GM21529 (cell line): ENCODE data around the gene ZMYM1.
"Not testable (repeated sequence)": the region's sequence is repeated elsewhere in the genome, so short reads cannot be mapped to it uniquely, and the experiment has no call there.

Experiments used
- ATAC-seq: cut with Tn5 transposase; IDR thresholded peaks from one replicate; pipeline ENCODE4 v1.9.1; 2021; ENCODE audit not compliant: unreplicated experiment

The ZMYM1 gene

DNA sequence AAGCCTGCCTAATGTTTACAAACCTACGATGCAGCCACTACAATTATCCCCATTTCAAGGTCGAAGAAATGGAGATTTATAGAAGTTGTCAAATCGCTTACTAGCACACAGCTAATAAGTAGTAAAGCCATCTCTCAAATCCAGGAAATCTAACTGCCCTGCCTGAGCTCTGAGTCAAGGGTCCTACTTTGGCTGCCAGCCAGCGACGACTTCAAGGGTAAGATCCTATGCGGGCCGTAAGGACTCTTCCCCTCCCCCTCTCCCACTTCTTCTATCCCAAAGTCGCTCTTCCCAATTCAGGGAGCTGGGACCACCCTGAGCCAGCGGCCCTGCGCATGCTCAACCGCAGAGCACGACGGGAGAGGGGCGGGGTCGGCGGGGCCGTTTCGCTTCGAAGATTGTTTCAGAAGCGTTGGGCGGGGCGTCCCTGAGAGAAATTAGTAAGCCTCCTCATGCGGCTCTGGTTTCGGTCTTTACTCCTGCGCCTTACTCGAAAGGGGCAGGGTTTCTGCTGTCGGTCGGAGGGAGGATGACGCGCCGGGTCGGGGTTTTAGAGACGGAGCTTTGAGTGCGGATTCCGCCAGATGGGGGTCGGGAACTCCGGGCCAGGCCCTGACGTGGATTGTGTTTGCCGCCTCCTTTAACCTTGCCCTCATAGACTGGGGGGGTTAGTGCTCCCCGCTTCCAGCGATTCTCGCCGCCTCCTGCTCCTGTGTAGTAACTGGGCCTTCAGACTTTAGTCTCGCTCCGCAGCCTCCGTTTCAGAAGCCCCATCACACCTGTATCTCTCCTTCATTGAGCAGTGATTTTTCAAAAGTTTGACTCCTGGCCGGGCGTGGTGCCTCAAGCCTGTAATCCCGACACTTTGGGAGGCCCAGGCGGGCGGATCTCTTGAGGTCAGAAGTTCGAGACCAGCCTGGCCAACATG, at the start of gene ZMYM1:
Gene ZMYM1 (plus strand): TSS at position 383 of the 928 bp plus-strand sequence. CDS start 14,603 bp downstream, outside the sequence.
- ATAC-seq = peak; percentile 93

- no peak for ATAC-seq
These were observed 49.4 kb upstream of the ZMYM1 start for GRCh38 chr1:35029761-35030160.

GRCh38 chr1:35030338-35030737, 48.8 kb upstream of the ZMYM1 start:
- ATAC-seq = no peak

GRCh38 chr1:35030756-35031446, 48.3 kb upstream of the ZMYM1 start:
- ATAC-seq = no peak

DNA sequence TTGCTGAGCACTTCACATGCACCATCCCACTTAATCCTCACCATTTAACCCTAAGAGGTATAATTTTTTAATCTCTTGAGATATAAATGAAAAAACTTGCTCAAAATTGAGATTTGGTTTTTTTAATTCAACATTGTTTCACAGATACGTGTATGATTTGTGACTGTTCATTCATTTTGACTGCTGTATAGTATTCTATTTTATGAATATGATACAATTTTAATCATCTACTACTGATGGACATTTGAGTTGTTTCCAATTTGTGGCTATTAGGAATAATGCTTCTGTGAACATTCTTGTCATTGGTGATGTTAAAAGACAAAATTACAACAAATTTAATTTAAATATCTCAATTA, 46.8 kb upstream of the ZMYM1 start:
- no peak for ATAC-seq

GRCh38 chr1:35033346-35033745, 45.8 kb upstream of the ZMYM1 start:
- no peak for ATAC-seq

- ATAC-seq = no peak
These were observed 42.6 kb upstream of the ZMYM1 start for GRCh38 chr1:35036621-35037020.

GRCh38 chr1:35037206-35037605, 42.0 kb upstream of the ZMYM1 start:
- no peak for ATAC-seq

DNA sequence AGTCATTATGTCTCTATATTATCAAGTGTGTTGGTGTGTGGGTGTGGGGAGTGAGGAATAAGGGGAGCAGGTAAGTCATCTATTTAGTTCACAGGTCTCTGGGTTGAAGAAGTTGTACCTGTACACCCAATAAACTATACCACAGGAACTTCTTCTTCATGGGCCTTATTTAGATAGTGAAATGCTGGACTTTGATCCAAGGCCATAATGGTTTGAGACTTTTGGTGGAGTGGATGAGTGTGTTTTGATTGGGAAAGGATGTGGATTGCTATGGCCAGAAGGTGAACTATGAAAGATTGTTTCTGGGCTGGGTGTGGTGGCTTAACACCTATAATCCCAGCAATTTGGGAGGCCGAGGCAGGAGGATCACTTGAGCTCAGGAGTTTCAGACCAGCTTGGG, 40.5 kb upstream of the ZMYM1 start:
- no peak for ATAC-seq

DNA sequence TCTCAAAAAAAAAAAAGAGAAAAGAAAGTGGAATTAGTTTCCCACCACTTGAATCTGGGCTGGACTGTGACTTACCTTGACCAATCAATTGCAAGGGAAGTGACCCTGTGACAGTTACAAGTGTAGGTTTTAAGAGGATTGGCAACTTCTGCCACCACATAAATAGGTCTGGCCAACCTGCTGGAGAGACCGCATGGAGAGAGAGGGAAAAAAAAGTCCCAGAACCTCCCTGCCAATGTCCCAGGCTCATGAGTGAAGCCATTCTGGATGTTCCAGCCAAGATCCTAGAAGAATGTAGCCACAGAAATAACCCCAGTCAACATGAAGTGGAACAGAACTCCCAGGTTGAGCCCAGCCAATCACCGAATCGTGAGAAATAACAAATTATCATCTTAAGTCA, 35.7 kb upstream of the ZMYM1 start:
- no peak for ATAC-seq

- ATAC-seq = no peak
These were observed 34.8 kb upstream of the ZMYM1 start for GRCh38 chr1:35044431-35044830.

DNA sequence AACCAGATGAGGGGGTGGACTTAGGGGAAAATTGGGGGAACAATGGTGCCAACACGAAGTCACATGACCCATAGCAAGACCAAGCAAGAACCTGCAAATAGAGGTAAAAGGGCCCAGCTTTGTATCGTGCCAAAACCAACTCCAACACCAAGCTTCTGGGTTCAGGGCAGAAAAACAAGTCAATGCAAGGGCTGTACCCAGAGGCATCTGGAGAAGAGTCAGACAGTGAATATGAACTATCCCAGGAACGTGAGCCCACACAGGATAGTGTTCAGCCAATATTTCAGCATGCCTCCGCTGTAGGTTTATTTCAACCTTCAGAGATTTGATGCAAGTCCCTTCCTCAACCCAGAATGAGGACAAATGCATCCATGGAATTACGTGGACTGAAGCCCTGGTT, 32.5 kb upstream of the ZMYM1 start:
- no peak for ATAC-seq

DNA sequence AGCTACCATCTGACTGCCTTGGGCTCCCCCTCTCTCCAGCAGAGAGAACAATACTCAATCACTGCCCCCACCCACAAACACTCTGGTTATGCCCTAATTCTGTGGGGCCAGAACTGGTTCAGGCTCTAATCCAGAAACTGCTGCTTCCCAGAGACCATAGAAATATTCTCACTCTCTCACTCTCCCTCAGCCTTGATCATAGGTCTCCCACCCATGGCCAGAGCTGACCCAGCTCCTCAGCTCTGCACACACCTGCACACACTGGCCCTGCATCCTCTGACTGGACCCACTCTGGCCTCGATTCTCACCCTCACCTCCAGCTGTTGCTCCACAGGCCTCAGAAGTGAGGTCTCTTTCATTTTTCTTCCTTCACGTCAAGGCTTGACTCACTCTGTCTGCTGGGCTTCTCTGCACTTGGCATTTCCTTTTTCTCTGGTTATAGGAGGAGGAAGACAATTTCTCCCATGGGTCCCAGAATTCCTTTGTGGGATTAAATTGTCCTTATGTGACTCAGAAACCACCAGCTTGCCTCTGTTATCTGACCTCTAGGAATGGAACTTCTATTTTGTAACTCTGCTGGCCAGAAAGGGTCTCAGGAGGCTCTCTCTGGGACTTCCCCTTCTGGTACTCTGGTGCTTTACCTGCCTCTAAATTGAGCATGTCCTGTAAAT, 31.9 kb upstream of the ZMYM1 start:
- no peak for ATAC-seq

- ATAC-seq = no peak
These were observed 30.1 kb upstream of the ZMYM1 start for GRCh38 chr1:35049116-35049515.

- no peak for ATAC-seq
These were observed 25.8 kb upstream of the ZMYM1 start for GRCh38 chr1:35053433-35053832.

GRCh38 chr1:35054282-35054681, 24.9 kb upstream of the ZMYM1 start:
- not testable (repeated sequence) for ATAC-seq

- ATAC-seq = not testable (repeated sequence)
These were observed 20.9 kb upstream of the ZMYM1 start for GRCh38 chr1:35058321-35058720.

- no peak for ATAC-seq
These were observed 20.2 kb upstream of the ZMYM1 start for GRCh38 chr1:35058988-35059387.

DNA sequence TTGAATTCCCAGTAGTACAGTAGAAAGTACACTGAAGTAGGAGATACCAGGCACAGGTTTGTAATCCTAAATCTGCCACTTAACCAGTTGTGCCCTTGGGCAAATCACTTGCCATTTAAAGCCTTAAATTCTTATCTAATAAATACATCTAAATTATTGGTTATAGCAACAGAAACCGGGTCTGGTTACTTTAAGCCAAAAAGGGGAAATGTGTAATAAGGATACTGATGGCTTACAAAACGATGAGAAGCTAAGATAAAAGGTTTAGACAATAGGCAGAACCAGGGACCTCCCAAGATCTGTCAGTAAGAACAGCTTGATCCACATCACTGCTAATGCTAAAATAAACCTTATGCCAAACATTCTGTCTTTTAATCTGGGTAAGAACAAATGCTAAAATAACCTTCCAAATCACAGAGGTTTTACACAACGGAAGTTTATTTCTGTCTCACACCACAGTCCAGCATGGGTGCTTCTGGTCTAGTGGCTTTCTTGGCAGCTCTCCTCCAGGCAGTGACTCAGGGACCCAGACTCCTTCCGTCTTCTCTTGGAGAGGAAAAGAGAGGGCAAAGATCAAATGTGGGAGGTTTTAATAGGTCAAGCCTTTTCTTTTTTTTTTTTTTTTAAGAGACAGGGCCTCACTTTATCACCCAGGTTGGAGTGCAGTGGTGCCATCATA, 16.5 kb upstream of the ZMYM1 start:
- ATAC-seq = no peak

- no peak for ATAC-seq
These were observed 14.9 kb upstream of the ZMYM1 start for GRCh38 chr1:35064265-35064664.

DNA sequence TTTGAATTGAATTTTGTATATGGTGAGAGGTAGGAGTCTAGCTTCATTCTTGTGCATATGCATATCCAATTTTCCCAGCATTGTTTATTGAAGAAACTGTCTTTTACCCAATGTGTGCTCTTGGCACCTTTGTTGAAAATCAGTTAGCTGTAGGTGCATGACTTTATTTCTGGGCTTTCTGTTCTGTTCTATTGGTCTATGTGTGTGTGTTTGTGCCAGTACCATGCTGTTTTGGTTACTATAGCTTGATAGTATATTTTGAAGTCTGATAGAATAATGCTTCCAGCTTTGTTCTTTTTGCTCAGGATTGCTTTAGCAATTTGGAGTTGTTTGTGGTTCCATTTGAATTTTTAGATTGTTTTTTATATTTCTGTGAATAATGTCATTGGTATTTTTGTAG, 9.4 kb upstream of the ZMYM1 start:
- ATAC-seq = no peak
